ENCODE measurements around the gene CYP4Z1. TPM values are rescaled to one million over a fixed set of nuclear protein-coding genes. Genes with fewer than 3 reads are reported as not detected.

Gene CYP4Z1, protein sequence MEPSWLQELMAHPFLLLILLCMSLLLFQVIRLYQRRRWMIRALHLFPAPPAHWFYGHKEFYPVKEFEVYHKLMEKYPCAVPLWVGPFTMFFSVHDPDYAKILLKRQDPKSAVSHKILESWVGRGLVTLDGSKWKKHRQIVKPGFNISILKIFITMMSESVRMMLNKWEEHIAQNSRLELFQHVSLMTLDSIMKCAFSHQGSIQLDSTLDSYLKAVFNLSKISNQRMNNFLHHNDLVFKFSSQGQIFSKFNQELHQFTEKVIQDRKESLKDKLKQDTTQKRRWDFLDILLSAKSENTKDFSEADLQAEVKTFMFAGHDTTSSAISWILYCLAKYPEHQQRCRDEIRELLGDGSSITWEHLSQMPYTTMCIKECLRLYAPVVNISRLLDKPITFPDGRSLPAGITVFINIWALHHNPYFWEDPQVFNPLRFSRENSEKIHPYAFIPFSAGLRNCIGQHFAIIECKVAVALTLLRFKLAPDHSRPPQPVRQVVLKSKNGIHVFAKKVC
- 0.93 TPM for total RNA-seq

DNA sequence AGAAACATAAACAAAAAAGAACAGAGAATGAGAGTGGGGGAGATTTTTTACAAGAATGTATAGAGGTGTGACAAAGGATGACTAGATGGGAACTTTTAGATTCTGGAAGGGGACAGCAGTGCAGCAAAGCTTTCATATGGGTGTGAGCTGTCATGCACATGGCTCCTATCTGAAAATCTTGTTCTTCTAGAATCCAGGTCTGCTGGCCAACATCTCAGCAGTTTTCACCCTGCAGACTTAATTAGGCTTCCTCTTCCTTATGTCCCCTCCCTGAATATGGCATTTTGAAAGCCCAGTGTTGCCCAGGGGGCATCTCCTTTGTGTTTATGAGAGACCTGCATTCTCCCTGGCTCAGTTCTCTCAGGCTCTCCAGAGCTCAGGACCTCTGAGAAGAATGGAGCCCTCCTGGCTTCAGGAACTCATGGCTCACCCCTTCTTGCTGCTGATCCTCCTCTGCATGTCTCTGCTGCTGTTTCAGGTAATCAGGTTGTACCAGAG lies at the start of gene CYP4Z1:
CYP4Z1 (plus strand) TSS at position 135 of the 498 bp plus-strand sequence; CDS start at position 395, 260 bp downstream.

DNA sequence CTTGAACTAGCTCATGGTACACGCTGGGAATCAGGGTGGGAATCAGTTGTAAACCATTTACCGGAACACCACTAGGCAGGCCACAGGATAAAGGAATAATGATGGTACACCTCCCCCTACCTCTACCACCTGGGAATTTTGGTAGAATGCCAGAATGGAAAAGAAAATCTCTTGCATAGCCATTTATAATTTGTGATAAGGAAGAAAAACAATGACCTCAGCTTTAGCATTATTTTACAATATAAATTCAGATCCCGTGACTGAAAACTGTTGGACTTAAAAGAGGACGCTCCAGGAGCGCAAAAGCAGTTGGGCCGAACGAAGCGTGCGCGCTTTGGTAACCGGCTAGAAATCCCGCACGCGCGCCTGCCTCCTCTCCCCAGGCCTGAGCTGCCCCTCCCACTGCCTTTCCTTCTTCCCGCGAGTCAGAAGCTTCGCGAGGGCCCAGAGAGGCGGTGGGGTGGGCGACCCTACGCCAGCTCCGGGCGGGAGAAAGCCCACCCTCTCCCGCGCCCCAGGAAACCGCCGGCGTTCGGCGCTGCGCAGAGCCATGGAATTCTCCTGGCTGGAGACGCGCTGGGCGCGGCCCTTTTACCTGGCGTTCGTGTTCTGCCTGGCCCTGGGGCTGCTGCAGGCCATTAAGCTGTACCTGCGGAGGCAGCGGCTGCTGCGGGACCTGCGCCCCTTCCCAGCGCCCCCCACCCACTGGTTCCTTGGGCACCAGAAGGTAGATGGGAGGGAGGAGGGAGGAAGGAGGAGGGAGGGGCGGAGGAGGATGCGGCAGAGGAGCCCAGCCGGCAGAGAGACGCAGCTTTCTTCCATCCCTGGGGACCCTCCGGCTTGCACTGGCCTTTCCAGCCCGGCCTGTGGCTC lies 43.5 kb upstream of the CYP4Z1 start, which contains the start of gene CYP4X1:
CYP4X1 (plus strand) TSS at position 402 of the 873 bp plus-strand sequence; CDS start at position 551, 149 bp downstream.

DNA sequence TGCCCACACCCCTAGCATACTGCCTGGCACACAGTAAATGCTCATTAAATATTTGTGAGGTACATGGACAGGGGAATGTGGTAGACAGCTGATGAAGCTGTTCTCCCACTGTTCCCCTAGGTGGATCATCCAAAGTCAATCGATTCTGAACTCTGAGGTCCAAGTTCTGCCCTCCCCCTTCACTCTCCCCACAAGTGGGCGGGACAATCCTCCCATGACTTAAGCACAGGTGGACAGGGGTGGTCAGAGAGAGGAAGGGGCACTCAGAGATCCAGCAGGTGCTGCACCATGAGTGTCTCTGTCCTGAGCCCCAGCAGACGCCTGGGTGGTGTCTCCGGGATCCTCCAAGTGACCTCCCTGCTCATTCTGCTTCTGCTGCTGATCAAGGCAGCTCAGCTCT lies 70.2 kb downstream of the CYP4Z1 start, which contains the start of gene CYP4A22:
CYP4A22 (plus strand) TSS at position 244 of the 400 bp plus-strand sequence; CDS start at position 289, 45 bp downstream.

Other genes with a start within 250 kb of the CYP4Z1 start
- 22.1 TPM for gene CYP4A11, start 125.8 kb upstream of the CYP4Z1 start, total RNA-seq
- 7.4 TPM for gene CYP4X1, start 43.6 kb upstream of the CYP4Z1 start, total RNA-seq
- gene CYP4A22, start 70.2 kb downstream of the CYP4Z1 start, total RNA-seq = 0.47 TPM
- gene PDZK1IP1, start 122.8 kb downstream of the CYP4Z1 start, total RNA-seq = 28.4 TPM
- 17.2 TPM for gene TAL1, start 165.0 kb downstream of the CYP4Z1 start, total RNA-seq
- gene STIL, start 246.9 kb downstream of the CYP4Z1 start, total RNA-seq = 6.6 TPM

All from metanephros (tissue), 1 donor.